Pancreas (tissue), 10 donors: ENCODE data around the gene TRPM3. TPM values are rescaled to one million over a fixed set of nuclear protein-coding genes. Genes with fewer than 3 reads are reported as not detected.

Experiments
- ATAC-seq, 4 donors: fragments of 200-7000 bp; cut with Tn5 transposase; one replicate each; pipeline versions ENCODE4 v1.8.0 to v1.9.1; 2020; ENCODE audit warnings: mild to moderate bottlenecking in 4 of 4, moderate library complexity in 4 of 4
- DNase-seq, 6 donors: peaks; one replicate each; pipeline ENCODE4 v3.0.0-alpha.2; 2020
- FAIRE-seq: peaks from 2 replicates; lab custom pipeline; 2012; peaks lifted over from hg19 to GRCh38; lab: Jason Lieb, UNC
- H3K27ac ChIP-seq, 4 donors: fragments of 200-600 bp; sonication (generic); 1 replicate in 3 of 4; 2 replicates in 1 of 4; pipeline versions ENCODE4 v1.5.0 to v1.8.0; 2020
- H3K27me3 ChIP-seq, 4 donors: fragments of 200-600 bp; one replicate each; pipeline ENCODE4 v1.8.0; 2021
- H3K36me3 ChIP-seq, 3 donors: fragments of 200-600 bp; sonication (generic) in 1 of 3; one replicate each; pipeline versions ENCODE4 v1.5.0 to v1.8.0; 2020 to 2021
- H3K4me1 ChIP-seq, 3 donors: fragments of 200-600 bp; one replicate each; pipeline ENCODE4 v1.8.0; 2021
- H3K4me3 ChIP-seq, 4 donors: fragments of 200-600 bp; sonication (generic) in 2 of 4; one replicate each; pipeline versions ENCODE4 v1.5.0 to v1.8.0; 2020 to 2021
- H3K9me3 ChIP-seq, 4 donors: fragments of 200-600 bp; one replicate each; pipeline ENCODE4 v1.8.0; 2021
- CTCF ChIP-seq, 4 donors: fragments of 200-600 bp; sonication (generic) in 3 of 4; IDR thresholded peaks; one replicate each; pipeline versions ENCODE4 v1.5.0 to v1.8.0; 2021; ENCODE audit warnings: antibody characterized with exemption in 4 of 4
- WGBS, 2 donors: extraction: QIAGEN DNeasy Blood & Tissue Kit; methylation state at CpG; one replicate each; pipeline ENCODE4 v1.1.7; 2013; 5-methylcytosine and 5-hydroxymethylcytosine counted together
- intact Hi-C, 3 donors: fragments of 100-400 bp; cut with DNase I; formaldehyde crosslinking; loops; one replicate each; pipeline versions ENCODE4 v1.11.1 to v1.14.2; 2022
- polyA plus RNA-seq, 2 donors: library from polyadenylated mRNA; stranded (reverse); fragments of 200-250 nt; gene quantifications; one replicate each; pipeline ENCODE4 v1.2.3, GENCODE V29; 2013
- total RNA-seq, 6 donors: library from RNA; stranded (reverse); fragmentation: NEBNext Ultra II Directional in 4 of 6; extraction: Animal tissue kit (Norgen Biotek cat#: 25700) in 4 of 6; gene quantifications; one replicate each; pipeline versions ENCODE4 v1.2.1 to v1.2.4, GENCODE V29; 2021 to 2023
- donor health status: healthy with polysubstance abuse.
- donor health status: DM: no; HTN: no; CAD: no; lungs with moderate emphysema.
- donor health status: DM: no; HTN: no; CAD: no.
- donor health status: control.
- donor health status: control.
- donor health status: Bipolar disorder and iron deficiency.
- donor health status: DM: yes; HTN: yes; CAD: no.
- donor health status: DM: no; HTN: no; CAD: no.
- donor health status: DM: no; HTN: no; CAD: no.
- donor health status: DM: yes; HTN: yes; CAD: no.

TRPM3 gene
- total and polyA plus RNA-seq, 8 donors = 0.22 to 1.9 (median 0.76) TPM

GRCh38 chr9:70581955-70582350, 539.5 kb downstream of the TRPM3 start:
- FAIRE-seq = no peak
- 77 to 79% methylated on average over 2 of the region's 2 CpGs for WGBS, 2 donors
- TF ChIP-seq CTCF (IDR thresholded peaks at IDR 0.05) = no peak
- intact Hi-C loops = no loop called here
- Histone ChIP-seq H3K4me1 (no peaks in the 10 kb centered on the region), H3K27ac (no peak overlapping the region), H3K9me3 (no peaks in the 10 kb centered on the region), H3K4me3 (no peak overlapping the region), H3K27me3 (no peaks in the 10 kb centered on the region), H3K36me3 (no peaks in the 10 kb centered on the region)
- no peak for DNase-seq
- no peak for ATAC-seq

- H3K27ac ChIP-seq = no peak overlapping the region
- no peaks in the 10 kb centered on the region for H3K36me3 ChIP-seq
- 70 to 75% methylated on average over 7 of the region's 7 CpGs for WGBS, 2 donors
- no peak overlapping the region for H3K4me3 ChIP-seq
- TF ChIP-seq CTCF (IDR thresholded peaks at IDR 0.05) = no peak
- ATAC-seq (peak in 1 of 4 donors; percentile 55), DNase-seq (no peak), FAIRE-seq (no peak)
- intact Hi-C loops = no loop called here
- H3K27me3 ChIP-seq = no peaks in the 10 kb centered on the region
- no peaks in the 10 kb centered on the region for H3K4me1 ChIP-seq
- H3K9me3 ChIP-seq = no peaks in the 10 kb centered on the region
Observed at GRCh38 chr9:70581214-70581954, 540.0 kb downstream of the TRPM3 start.

- ATAC-seq (no peak), DNase-seq (no peak), FAIRE-seq (no peak)
- Histone ChIP-seq H3K36me3 (no peaks in the 10 kb centered on the region), H3K4me1 (no peaks in the 10 kb centered on the region), H3K9me3 (no peaks in the 10 kb centered on the region), H3K27me3 (no peaks in the 10 kb centered on the region), H3K27ac (no peak overlapping the region), H3K4me3 (no peak overlapping the region)
- intact Hi-C loops = no loop called here
- 86 to 89% methylated on average over 3 to 4 of the region's 4 CpGs for WGBS, 2 donors
- no peak for TF ChIP-seq CTCF (IDR thresholded peaks at IDR 0.05)
Observed at GRCh38 chr9:70580606-70581195, 540.7 kb downstream of the TRPM3 start.

- Histone ChIP-seq H3K36me3 (no peaks in the 10 kb centered on the region), H3K27ac (no peak overlapping the region), H3K27me3 (no peaks in the 10 kb centered on the region), H3K4me3 (no peak overlapping the region), H3K9me3 (no peaks in the 10 kb centered on the region), H3K4me1 (no peaks in the 10 kb centered on the region)
- ATAC-seq (no peak), DNase-seq (no peak), FAIRE-seq (no peak)
- TF ChIP-seq CTCF (IDR thresholded peaks at IDR 0.05) = no peak
- 70 to 72% methylated on average over 7 of the region's 7 CpGs for WGBS, 2 donors
- intact Hi-C loops = no loop called here
Observed at GRCh38 chr9:70579686-70580085, 541.7 kb downstream of the TRPM3 start.

- H3K36me3 ChIP-seq = no peaks in the 10 kb centered on the region
- H3K27ac ChIP-seq = no peak overlapping the region
- DNase-seq = no peak
- 77 to 80% methylated on average over 1 of the region's 1 CpG for WGBS, 2 donors
- intact Hi-C loops = no loop called here
- no peak for TF ChIP-seq CTCF (IDR thresholded peaks at IDR 0.05)
- no peaks in the 10 kb centered on the region for H3K9me3 ChIP-seq
- no peak for FAIRE-seq
- H3K4me1 ChIP-seq = no peaks in the 10 kb centered on the region
- no peaks in the 10 kb centered on the region for H3K27me3 ChIP-seq
- H3K4me3 ChIP-seq = no peak overlapping the region
- no peak for ATAC-seq
Observed at GRCh38 chr9:70578720-70579119, 542.7 kb downstream of the TRPM3 start.
